ENCODE data around the gene MEP1A.

DNA sequence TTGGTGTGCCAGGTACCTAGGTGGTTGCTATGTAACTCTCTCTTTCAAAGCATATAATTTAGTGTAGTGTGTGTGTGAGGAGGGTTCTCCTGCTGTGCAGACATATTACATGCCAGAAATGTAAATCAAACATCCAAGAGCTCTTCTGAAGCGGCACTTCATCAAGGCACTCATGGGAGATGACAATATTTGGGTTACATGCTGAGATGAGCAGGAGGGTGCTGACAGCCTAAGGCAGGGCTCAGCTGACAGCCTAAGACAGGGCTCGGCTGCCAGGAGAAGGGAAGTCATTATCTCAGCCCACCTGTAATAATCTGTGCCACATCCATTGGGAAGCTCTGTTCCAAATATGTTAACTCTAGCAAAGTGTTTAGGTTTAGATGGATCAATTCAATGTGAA is 89.5 kb downstream of the MEP1A start:
- no peak for TF ChIP-seq RNF2 (IDR thresholded peaks at IDR 0.05; ENCODE audit: borderline replicate concordance, low read depth)
- no peak for TF ChIP-seq JUNB (IDR thresholded peaks at IDR 0.05)
- TF ChIP-seq POLR2A (IDR thresholded peaks at IDR 0.05; ENCODE audit: low read length), result no peak
- TF ChIP-seq PHF8 (IDR thresholded peaks at IDR 0.05; ENCODE audit: borderline replicate concordance, low read depth), result no peak
- TF ChIP-seq CTCF (IDR thresholded peaks at IDR 0.05), result no peak
- TF ChIP-seq TP53 (CRISPR knock-in tag; IDR thresholded peaks at IDR 0.05), result no peak
- no peak for TF ChIP-seq EP300 (IDR thresholded peaks at IDR 0.05)
- TF ChIP-seq RFX5 (IDR thresholded peaks at IDR 0.05), result no peak
- TF ChIP-seq ESRRA (IDR thresholded peaks at IDR 0.05; ENCODE audit: borderline replicate concordance, low read length), result no peak
- no peak for TF ChIP-seq CEBPB (IDR thresholded peaks at IDR 0.05)
- TF ChIP-seq HOXA7 (CRISPR knock-in tag; IDR thresholded peaks at IDR 0.05), result no peak

Data from A549 (cell line).